ENCODE results near the gene H6PD.

H6PD gene

DNA sequence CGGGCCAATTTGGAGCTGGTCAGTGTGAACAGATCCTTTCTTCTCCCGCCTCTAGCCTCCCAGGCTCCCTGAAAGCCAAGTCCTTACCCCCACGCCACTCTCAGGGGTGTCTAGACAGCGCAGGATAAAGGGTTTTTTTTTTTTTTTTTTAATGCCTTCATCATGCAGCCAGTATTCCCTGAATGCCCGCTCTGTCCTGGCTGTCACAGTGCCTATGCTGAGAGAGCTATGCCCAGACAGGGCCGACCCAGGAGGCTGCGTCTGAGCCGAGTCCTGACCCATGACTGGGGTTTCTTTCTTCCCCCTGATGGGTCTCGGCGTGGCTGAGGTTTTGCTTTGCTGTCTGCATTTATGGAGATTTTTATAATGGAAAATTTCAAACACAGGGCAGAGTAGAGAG, 76.5 kb downstream of the H6PD start:
- TF ChIP-seq, protein P1, sequence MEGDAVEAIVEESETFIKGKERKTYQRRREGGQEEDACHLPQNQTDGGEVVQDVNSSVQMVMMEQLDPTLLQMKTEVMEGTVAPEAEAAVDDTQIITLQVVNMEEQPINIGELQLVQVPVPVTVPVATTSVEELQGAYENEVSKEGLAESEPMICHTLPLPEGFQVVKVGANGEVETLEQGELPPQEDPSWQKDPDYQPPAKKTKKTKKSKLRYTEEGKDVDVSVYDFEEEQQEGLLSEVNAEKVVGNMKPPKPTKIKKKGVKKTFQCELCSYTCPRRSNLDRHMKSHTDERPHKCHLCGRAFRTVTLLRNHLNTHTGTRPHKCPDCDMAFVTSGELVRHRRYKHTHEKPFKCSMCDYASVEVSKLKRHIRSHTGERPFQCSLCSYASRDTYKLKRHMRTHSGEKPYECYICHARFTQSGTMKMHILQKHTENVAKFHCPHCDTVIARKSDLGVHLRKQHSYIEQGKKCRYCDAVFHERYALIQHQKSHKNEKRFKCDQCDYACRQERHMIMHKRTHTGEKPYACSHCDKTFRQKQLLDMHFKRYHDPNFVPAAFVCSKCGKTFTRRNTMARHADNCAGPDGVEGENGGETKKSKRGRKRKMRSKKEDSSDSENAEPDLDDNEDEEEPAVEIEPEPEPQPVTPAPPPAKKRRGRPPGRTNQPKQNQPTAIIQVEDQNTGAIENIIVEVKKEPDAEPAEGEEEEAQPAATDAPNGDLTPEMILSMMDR (IDR thresholded peaks at IDR 0.05; ENCODE audit: low read depth, low read length, missing control alignments), result no peak
- DNase-seq (ENCODE audit: low read depth), result no peak
- H3K4me3 ChIP-seq (ENCODE audit: low read depth, low read length), result no peak overlapping the region

- no peak overlapping the region for H3K4me3 ChIP-seq (ENCODE audit: low read depth, low read length)
- DNase-seq (ENCODE audit: low read depth), result no peak
- TF ChIP-seq, protein P1 (IDR thresholded peaks at IDR 0.05; ENCODE audit: low read depth, low read length, missing control alignments), result no peak
These were observed 76.9 kb downstream of the H6PD start for GRCh38 chr1:9311479-9311878.

GRCh38 chr1:9312168-9312720, 77.7 kb downstream of the H6PD start:
- TF ChIP-seq, protein P1 (IDR thresholded peaks at IDR 0.05; ENCODE audit: low read depth, low read length, missing control alignments), result no peak

GRCh38 chr1:9313576-9313975, 79.0 kb downstream of the H6PD start:
- no peak overlapping the region for H3K4me3 ChIP-seq (ENCODE audit: low read depth, low read length)
- TF ChIP-seq, protein P1 (IDR thresholded peaks at IDR 0.05; ENCODE audit: low read depth, low read length, missing control alignments), result no peak
- no peak for DNase-seq (ENCODE audit: low read depth)

More at GRCh38 chr1:9312168-9312720, 77.7 kb downstream of the H6PD start:
- DNase-seq (ENCODE audit: low read depth), result no peak
- no peak overlapping the region for H3K4me3 ChIP-seq (ENCODE audit: low read depth, low read length)

DNA sequence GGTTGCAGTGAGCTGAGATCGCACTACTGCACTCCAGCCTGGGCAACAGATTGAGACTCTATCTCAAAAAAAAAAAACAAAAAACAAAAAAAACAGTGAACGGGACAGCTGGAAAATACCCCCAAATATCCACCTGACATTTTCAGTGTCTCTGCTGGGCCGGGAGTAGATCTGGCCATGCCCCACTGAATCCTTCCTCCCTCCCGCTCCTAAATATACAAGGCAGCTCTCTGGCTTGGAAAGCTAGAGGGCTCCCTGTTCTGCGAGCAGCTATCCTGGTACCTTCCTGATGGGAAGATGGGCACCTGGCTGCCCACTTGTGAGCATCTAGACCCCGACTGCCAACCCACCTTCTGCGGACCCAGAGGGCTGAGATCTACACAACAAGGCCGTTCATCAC, 79.5 kb downstream of the H6PD start:
- H3K4me3 ChIP-seq (ENCODE audit: low read depth, low read length), result no peak overlapping the region
- no peak for DNase-seq (ENCODE audit: low read depth)
- TF ChIP-seq, protein P1 (IDR thresholded peaks at IDR 0.05; ENCODE audit: low read depth, low read length, missing control alignments), result no peak

DNA sequence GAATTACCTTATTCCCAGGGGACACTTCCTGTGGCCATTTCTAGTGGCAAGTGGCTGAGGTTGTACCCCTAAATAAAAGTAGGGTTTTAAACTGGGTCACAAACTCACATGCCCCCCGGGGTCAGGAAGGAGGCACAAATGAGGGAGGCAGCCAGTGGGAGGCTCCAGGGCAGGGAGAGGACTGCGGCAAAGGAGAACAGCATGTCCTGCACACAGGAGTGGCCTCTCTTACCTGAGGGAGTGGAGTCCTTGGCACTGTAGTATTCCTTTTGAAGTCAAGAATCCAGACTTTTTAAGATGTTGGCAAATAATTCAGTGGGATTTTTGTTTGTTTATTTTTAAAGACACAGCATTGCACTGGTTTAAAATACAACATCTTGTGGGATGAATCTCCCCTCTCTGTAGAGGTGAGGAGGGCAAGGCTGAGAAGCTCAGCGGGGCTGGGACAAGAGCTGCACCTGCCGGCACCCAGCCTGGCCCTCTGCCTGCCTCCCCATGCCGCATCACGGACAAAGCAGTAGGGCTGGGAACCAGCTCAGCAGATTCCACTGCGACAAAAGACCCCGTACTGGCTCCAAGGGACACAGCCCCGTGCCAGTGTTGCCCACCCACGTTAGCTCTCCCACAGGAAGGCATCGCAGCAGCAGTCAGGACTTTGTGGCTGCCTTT, 80.3 kb downstream of the H6PD start:
- DNase-seq (ENCODE audit: low read depth), result no peak
- H3K4me3 ChIP-seq (ENCODE audit: low read depth, low read length), result no peak overlapping the region
- TF ChIP-seq, protein P1 (IDR thresholded peaks at IDR 0.05; ENCODE audit: low read depth, low read length, missing control alignments), result no peak
